Naive thymus-derived CD8-positive, alpha-beta T cell (primary cell): ENCODE measurements around the gene M1AP. TPM values are rescaled to one million over a fixed set of nuclear protein-coding genes. Genes with fewer than 3 reads are reported as not detected.
A peak's percentile ranks its signal among the peaks of the same experiment; 100 is the strongest.

Experiments used
- ATAC-seq, 2 donors: fragments of 150-1000 bp; cut with Tn5 transposase in 1 of 2; sonication (Bioruptor Pico), chemical (Tn5 transposase) in 1 of 2; 1 replicate in 1 of 2; 2 replicates in 1 of 2; pipeline ENCODE4 v1.10.0; 2021; ENCODE audit warnings: mild to moderate bottlenecking in 2 of 2, moderate library complexity in 2 of 2
- POLR2A ChIA-PET: fragments of 350-600 bp; sonication (Branson Sonifier 250); formaldehyde crosslinking; loops from one replicate; lab custom pipeline; 2021; ENCODE audit warnings: antibody characterized with exemption; lab: Charles Lee
- DNase-seq, 10 donors: peaks; one replicate each; pipeline versions ENCODE4 v3.0.0 to v3.0.0-alpha.2; 2020 to 2022
- H3K27ac Mint-ChIP-seq, 10 donors: one replicate each; pipeline ENCODE4 v1.8.0; 2020 to 2022; ENCODE audit warnings: mild to moderate bottlenecking in 10 of 10, mixed read lengths in 10 of 10, moderate library complexity in 4 of 10, inconsistent platforms in 1 of 10
- H3K27me3 Mint-ChIP-seq, 5 donors: one replicate each; pipeline ENCODE4 v1.8.0; 2021 to 2022; ENCODE audit warnings: mixed read lengths in 5 of 5
- H3K36me3 Mint-ChIP-seq, 3 donors: one replicate each; pipeline ENCODE4 v1.8.0; 2020 to 2022; ENCODE audit warnings: mixed read lengths in 3 of 3, mild to moderate bottlenecking in 2 of 3, inconsistent platforms in 1 of 3
- H3K4me1 Mint-ChIP-seq, 4 donors: one replicate each; pipeline ENCODE4 v1.8.0; 2021 to 2022; ENCODE audit warnings: mixed read lengths in 4 of 4
- H3K4me3 Mint-ChIP-seq, 10 donors: one replicate each; pipeline ENCODE4 v1.8.0; 2020 to 2022; ENCODE audit warnings: mild to moderate bottlenecking in 10 of 10, mixed read lengths in 10 of 10, moderate library complexity in 6 of 10, inconsistent platforms in 1 of 10
- H3K9me3 Mint-ChIP-seq, 9 donors: one replicate each; pipeline ENCODE4 v1.8.0; 2020 to 2022; ENCODE audit warnings: mixed read lengths in 9 of 9, mild to moderate bottlenecking in 3 of 9, inconsistent platforms in 1 of 9, moderate library complexity in 1 of 9
- polyA plus RNA-seq, 3 donors: library from polyadenylated mRNA; unstranded; fragments of 300-500 nt; fragmentation: Illumina TruSeq; gene quantifications; one replicate each; pipeline ENCODE4 v1.2.3, GENCODE V29; 2021
- total RNA-seq, 8 experiments: library from RNA in 2 of 8; stranded (reverse) in 2 of 8; gene quantifications; one replicate each; pipeline ENCODE4 v1.2.3 and lab custom pipeline; 2021 to 2026

The M1AP gene
- total and polyA plus RNA-seq, 5 experiments from 2014 or later = 0.10 TPM; not detected in 4

DNA sequence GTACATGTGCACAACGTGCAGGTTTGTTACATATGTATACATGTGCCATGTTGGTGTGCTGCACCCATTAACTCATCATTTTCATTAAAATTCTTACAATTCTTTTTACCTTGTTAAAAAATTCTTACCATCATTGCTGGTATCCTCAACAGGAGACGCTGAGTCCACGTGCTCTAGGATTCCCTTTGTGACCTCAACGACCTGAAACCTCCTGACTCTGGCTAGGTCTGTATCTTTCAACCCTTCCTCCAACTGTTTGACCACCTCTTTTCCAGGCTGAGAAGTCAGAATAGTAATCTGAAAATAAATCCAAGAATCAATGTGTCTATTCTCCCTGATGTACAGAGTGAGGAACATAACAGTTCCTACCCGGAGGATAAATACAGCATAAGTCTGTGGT, 41.2 kb downstream of the M1AP start:
- Mint-ChIP-seq H3K36me3 (no peaks in the 10 kb centered on the region), H3K4me3 (no peak overlapping the region), H3K27ac (no peak overlapping the region), H3K27me3 (peaks cover 21 to 47% (median 27%) of the 10 kb centered on the region in 5 donors), H3K4me1 (peaks cover 0 to 2% (median 0%) of the 10 kb centered on the region in 4 donors), H3K9me3 (peaks cover 0 to 5% (median 0%) of the 10 kb centered on the region in 9 donors)
- ATAC-seq = no peak
- POLR2A ChIA-PET = no interaction called here
- no peak for DNase-seq

DNA sequence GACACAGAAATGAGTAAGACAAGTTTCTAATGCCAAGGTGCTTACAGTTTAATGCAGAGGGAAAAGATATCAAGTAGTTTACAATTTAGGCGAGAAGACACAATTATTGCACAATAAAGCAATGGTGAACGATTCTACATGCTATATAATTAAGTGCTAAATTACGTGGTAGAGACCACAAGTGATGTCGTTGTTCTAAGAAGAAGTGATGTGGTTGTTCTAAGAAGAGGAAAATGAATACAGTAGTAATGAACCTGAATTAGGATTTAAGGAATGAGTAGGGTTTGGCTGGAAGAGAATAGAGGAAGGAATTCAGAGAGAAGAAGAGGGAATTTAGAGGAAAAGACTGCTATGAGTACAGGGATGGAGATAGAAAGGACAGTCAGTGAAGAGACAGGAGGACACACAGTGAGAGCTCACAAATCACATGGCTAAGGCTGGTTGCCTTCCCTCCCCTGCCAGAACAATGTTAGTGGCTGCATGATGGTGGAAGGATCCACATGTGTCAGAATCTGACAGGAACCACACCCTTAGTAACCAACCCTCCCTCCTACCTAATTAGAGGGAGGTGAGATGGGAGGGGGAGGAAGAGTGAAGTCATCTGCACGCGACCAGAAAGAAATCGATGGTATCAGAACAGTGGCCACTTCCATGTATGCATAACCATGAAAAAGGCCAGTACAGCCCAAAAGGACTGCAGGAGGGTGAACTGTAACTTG, 44.7 kb downstream of the M1AP start:
- no peak overlapping the region for H3K4me3 Mint-ChIP-seq
- no peak overlapping the region for H3K27ac Mint-ChIP-seq
- DNase-seq (no peak), ATAC-seq (no peak)
- peaks cover 0 to 4% (median 1%) of the 10 kb centered on the region in 4 donors for H3K4me1 Mint-ChIP-seq
- H3K9me3 Mint-ChIP-seq = no peaks in the 10 kb centered on the region
- peaks cover 18 to 43% (median 29%) of the 10 kb centered on the region in 5 donors for H3K27me3 Mint-ChIP-seq
- no peaks in the 10 kb centered on the region for H3K36me3 Mint-ChIP-seq
- POLR2A ChIA-PET = no interaction called here

DNA sequence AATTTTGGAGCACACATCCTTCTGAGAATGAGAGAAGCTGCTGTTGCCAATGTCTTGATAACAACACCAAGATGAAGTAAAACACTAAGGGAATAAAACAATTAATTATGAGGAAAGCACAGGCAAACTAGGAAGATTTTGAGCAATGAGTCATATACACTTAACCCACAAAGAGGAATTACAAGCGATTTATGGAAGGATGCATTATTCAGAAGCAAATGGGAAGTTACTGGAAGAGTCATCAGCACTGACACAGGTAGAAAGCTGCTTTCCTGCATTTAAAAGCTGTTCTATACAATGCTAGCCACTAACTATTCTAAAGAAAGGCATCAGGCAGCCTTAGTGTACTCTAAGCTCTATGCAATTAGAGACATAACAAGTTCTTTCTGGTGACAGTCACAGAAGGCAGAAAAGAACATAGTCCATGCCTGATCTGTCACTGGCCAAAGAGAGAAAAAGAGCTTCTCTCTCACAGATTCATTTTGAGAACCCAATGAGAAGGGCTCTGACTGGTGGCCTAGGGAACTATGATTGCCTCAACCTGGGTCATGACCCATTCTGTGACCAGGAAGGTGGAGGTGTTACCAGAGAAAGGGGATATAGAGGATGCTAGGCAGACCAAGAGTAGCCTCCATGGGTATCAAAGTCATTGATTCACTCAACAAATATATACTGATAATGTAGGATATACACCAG, 45.4 kb downstream of the M1AP start:
- no peak for ATAC-seq

DNA sequence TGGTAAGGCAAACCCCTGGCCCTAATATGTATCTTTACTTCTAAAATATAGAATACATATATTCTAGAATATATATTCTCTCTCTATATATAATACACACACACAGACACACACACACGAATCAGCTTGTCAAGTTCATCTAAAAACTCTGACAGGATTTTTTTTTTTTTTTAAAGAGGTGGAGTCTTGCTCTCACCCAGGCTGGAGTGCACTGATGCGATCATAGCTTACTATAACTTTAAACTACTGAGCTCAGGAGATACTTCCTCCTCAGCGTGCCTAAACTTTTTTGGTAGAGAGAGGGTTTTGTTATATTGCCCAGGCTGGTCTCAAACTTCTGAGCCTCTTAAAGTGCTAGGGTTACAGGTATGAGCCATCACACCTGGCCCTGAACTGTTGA, 48.5 kb downstream of the M1AP start:
- H3K27me3 Mint-ChIP-seq = peaks cover 18 to 57% (median 31%) of the 10 kb centered on the region in 5 donors
- ATAC-seq = no peak
- POLR2A ChIA-PET = no interaction called here

More for the DNA sequence above, 45.4 kb downstream of the M1AP start:
- no peaks in the 10 kb centered on the region for H3K9me3 Mint-ChIP-seq
- H3K4me1 Mint-ChIP-seq = peaks cover 0 to 4% (median 1%) of the 10 kb centered on the region in 4 donors
- no peaks in the 10 kb centered on the region for H3K36me3 Mint-ChIP-seq
- H3K4me3 Mint-ChIP-seq = no peak overlapping the region
- peaks cover 18 to 43% (median 26%) of the 10 kb centered on the region in 5 donors for H3K27me3 Mint-ChIP-seq
- POLR2A ChIA-PET = no interaction called here
- no peak overlapping the region for H3K27ac Mint-ChIP-seq
- DNase-seq = no peak

DNA sequence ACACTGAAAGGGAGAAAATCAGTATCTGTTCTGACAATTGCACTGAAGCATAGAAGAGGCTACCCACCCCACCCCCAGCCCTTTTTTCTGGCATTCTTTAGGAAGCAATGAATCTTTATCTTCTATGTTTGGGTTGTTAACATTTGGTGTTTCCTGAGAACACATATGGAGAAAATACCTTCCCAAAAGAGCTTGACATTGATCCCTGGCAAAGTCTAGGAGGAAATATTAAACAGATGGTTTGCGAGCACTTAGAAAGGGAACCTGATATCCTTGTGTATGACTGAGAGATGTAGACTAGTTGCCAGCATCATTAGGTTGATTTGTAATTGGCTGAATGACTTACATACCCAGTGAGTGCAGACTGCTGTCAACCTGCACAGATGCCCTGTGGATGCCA, 50.7 kb downstream of the M1AP start:
- DNase-seq = no peak
- Mint-ChIP-seq H3K27ac (no peak overlapping the region), H3K27me3 (peaks cover 19 to 57% (median 27%) of the 10 kb centered on the region in 5 donors), H3K4me3 (no peak overlapping the region), H3K4me1 (peaks cover 0 to 4% (median 0%) of the 10 kb centered on the region in 4 donors), H3K9me3 (no peaks in the 10 kb centered on the region), H3K36me3 (no peaks in the 10 kb centered on the region)
- no peak for ATAC-seq
- POLR2A ChIA-PET = no interaction called here

More for the DNA sequence above, 48.5 kb downstream of the M1AP start:
- H3K4me1 Mint-ChIP-seq = peaks cover 0 to 4% (median 1%) of the 10 kb centered on the region in 4 donors
- no peaks in the 10 kb centered on the region for H3K36me3 Mint-ChIP-seq
- DNase-seq = no peak
- no peak overlapping the region for H3K27ac Mint-ChIP-seq
- no peaks in the 10 kb centered on the region for H3K9me3 Mint-ChIP-seq
- no peak overlapping the region for H3K4me3 Mint-ChIP-seq

DNA sequence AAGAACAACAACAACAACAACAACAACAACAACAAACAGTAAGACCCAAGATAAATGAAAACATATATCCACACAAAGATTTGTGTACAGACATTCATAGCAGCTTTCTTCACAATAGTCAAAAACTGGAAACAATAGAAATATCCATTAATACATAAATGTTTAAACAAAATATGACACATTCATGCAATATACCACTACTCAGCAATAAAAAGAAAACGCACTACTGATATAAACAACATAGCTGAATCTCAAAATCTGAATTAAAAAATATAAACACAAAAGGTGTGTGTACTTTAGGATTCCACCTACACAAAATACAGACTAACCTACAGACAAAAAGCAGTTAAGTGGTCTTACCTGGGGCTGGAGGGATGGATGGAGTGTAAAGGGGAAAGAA, 51.5 kb downstream of the M1AP start:
- Mint-ChIP-seq H3K4me3 (no peak overlapping the region), H3K27ac (no peak overlapping the region), H3K36me3 (no peaks in the 10 kb centered on the region), H3K27me3 (peaks cover 17 to 57% (median 26%) of the 10 kb centered on the region in 5 donors), H3K9me3 (no peaks in the 10 kb centered on the region), H3K4me1 (peaks cover 0 to 4% (median 0%) of the 10 kb centered on the region in 4 donors)
- POLR2A ChIA-PET = no interaction called here
- DNase-seq = no peak
- ATAC-seq = no peak

DNA sequence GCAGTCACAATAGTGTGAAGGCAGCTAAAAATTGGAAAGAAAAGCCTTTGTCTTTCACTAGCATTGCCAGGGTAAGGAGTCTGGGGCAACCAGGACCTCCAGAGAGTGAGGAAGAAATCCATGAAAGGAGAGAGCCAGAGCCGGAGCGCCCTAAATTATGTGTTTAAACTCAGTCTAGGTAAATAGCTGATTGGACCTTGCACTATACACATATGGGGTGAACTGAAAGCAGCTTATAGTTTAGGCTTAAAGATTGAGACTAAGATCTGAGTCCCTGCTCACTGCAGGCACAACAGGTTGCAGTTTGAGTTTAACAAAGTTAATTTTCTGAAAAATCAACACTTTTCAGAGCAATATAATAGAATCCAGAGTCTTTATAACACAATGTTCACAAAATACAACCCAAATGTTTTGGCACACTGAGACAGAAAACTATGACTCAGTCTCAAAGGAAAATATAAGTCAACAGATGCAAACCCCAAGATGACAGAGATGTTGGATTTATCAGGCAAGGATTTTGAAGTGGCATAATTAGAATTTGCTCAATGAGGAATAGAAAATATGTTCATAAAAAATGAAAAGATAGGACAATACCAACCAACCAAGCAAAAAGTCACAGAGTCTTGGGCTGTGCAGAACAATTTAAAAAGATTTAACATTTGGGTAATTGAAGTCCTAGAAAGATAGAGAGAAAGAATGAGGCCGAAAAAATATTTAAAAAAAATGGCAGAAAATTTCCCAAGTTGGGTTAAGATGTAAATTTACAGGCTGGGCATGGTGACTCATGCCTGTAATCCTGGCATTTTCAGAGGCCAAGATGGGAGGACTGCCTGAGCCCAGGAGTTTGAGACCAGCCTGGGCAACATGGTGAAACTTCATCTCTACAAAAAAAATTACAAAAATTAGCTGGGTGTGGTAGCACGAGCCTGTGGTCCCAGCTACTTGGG, 54.0 kb downstream of the M1AP start:
- no peak overlapping the region for H3K27ac Mint-ChIP-seq
- POLR2A ChIA-PET = no interaction called here
- H3K36me3 Mint-ChIP-seq = no peaks in the 10 kb centered on the region
- H3K4me3 Mint-ChIP-seq = no peak overlapping the region
- no peaks in the 10 kb centered on the region for H3K9me3 Mint-ChIP-seq
- no peak for DNase-seq
- no peaks in the 10 kb centered on the region for H3K4me1 Mint-ChIP-seq
- peaks cover 18 to 48% (median 29%) of the 10 kb centered on the region in 5 donors for H3K27me3 Mint-ChIP-seq
- no peak for ATAC-seq

DNA sequence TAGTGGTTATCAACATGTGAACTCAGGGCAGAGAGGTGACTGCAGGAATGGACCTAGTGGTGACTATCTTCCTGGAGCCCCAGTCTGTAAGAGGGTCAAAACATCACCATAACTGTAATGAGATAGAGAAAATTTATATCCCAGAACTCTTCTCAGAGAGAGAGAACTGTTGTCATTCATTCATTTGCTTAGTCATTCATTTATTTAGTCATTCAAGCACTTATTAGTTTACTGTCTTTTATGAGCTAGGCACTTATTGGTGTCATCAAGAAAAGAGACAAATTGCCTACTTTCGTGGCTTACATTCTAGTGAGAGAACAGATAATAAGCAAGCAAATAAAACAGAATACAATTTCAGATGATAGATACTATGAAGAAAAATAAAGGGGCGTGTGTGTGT, 59.5 kb downstream of the M1AP start:
- Mint-ChIP-seq H3K27me3 (peaks cover 14 to 30% (median 16%) of the 10 kb centered on the region in 5 donors), H3K36me3 (no peaks in the 10 kb centered on the region), H3K27ac (no peak overlapping the region), H3K9me3 (no peaks in the 10 kb centered on the region), H3K4me3 (no peak overlapping the region), H3K4me1 (peaks cover 0 to 6% (median 4%) of the 10 kb centered on the region in 4 donors)
- ATAC-seq = no peak
- POLR2A ChIA-PET = interaction anchor here (0.6 to 3.8 kb wide), 5 partner anchors 58 to 851 kb away, joined by 3 to 23 read pairs (median 3); partner anchors contain the start of genes CCDC142, TPRKB and TTC31
- DNase-seq = no peak

DNA sequence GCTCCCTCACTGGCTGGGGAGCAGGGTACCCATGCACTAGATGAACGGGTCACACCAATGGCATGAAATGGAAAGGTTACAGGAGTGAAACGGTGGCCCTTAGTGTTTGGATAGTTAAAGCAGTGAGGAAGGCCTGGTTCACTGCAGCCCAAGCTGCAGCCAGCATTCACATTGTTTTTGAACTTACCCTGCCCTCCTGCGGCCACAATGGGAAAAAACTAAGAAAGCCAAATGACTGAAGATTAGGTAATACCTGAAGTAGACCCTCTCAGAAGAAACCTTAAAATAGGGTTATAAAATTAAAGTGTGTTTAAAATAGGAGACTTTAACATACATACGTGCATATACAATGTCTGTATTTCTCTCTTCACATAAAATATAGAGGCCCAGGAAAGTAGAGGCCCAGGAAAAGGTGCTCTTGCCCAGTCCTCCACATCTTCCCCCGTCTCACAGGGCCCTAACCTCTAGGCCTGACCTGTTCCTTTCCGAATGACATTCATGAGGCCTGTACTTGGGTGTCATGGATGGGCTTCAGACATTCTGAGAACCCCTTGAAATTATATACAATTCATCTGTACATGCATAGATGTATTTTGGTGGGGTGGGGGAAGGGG, 60.4 kb downstream of the M1AP start:
- no peak overlapping the region for H3K4me3 Mint-ChIP-seq
- H3K27ac Mint-ChIP-seq = peak overlapping the region in 1 of 10 donors; percentile 69
- H3K9me3 Mint-ChIP-seq = no peaks in the 10 kb centered on the region

DNA sequence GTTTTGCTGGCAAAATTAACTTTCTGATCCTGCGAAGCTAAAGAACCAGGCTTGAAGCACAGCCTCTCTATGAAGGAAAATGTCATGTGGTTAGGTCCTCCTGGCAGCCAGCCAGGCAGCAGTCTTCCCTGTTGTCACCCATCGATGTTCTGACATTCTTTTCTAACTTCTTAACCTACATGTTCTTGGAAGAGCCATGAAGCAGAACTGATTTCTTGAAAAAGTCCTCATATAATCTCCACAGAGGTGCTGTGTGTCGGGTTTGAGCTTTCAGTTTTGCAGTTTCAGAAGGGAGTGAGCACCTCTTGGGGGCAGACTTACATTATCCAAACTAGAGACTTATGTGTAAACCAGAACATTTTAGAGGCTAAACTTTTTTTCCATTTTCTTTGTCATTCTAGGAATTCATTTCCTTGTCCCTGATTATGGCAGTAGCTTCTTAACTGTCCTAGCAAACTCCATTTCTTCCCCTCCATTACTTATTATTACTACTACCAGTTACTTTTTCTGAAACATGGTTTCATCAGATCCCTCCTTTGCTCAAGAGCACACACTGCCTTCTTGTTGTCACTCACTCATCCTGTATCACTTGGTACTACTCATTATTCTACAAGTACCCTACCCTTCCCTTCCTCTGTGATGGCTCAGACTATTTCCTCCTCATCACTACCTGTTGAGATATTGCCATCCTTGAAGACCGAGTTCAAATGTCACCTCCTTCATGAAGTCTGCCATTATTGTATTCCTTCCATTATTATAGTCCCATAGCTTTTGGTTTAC, 62.5 kb downstream of the M1AP start:
- no peaks in the 10 kb centered on the region for H3K9me3 Mint-ChIP-seq
- peaks cover 0 to 6% (median 4%) of the 10 kb centered on the region in 4 donors for H3K4me1 Mint-ChIP-seq
- peaks cover 4 to 17% (median 11%) of the 10 kb centered on the region in 5 donors for H3K27me3 Mint-ChIP-seq
- POLR2A ChIA-PET = interaction anchor here (0.5 to 3.8 kb wide), 6 partner anchors 13 to 118 kb away, joined by 3 to 23 read pairs (median 5); partner anchors contain the start of genes CCDC142, MRPL53 and TTC31
- DNase-seq (peak in 2 of 10 donors; percentile 4 to 5), ATAC-seq (no peak)
- H3K36me3 Mint-ChIP-seq = no peaks in the 10 kb centered on the region
- H3K27ac Mint-ChIP-seq = peak overlapping the region in 1 of 10 donors; percentile 42
- H3K4me3 Mint-ChIP-seq = peak overlapping the region in 4 of 10 donors; percentile 13 to 26 (median 18)

More for the DNA sequence above, 60.4 kb downstream of the M1AP start:
- POLR2A ChIA-PET = interaction anchor here (0.8 to 3.8 kb wide), 6 partner anchors 14 to 850 kb away, joined by 3 to 23 read pairs (median 3); partner anchors contain the start of genes CCDC142, INO80B, TPRKB and TTC31
- Mint-ChIP-seq H3K4me1 (peaks cover 0 to 6% (median 4%) of the 10 kb centered on the region in 4 donors), H3K36me3 (no peaks in the 10 kb centered on the region), H3K27me3 (peaks cover 6 to 25% (median 11%) of the 10 kb centered on the region in 5 donors)
- ATAC-seq (peak; percentile 86 to 97), DNase-seq (peak; percentile 15 to 81 (median 56))

DNA sequence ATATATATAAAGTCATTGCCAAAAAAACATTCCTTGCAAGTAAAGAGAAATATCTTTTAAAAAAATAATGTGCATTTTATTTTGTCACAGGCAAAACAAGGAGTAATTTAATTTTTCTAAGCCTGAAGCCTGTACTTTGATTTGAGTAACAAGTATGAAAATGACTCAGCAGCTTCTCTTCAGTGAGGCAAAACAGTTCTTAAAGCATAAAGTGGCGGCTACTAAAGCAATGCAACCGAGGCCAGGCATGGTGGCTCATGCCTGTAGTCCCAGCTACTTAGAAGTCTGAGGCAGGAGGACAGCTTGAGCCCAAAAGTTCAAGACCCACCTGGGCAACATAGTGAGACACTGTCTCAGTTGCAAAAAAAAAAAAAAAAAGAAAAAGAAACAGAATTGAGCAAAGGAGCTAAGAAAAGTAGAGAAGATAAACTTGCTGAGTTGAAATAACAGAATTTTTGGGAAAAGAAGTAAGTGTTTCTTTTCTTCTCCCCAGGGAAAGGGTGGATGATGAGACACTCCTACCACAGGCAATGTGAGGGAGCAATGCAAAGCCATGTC, 64.0 kb downstream of the M1AP start:
- Mint-ChIP-seq H3K27me3 (peaks cover 8 to 27% (median 11%) of the 10 kb centered on the region in 5 donors), H3K4me3 (no peak overlapping the region), H3K4me1 (peaks cover 0 to 6% (median 4%) of the 10 kb centered on the region in 4 donors), H3K36me3 (no peaks in the 10 kb centered on the region), H3K27ac (peak overlapping the region in 1 of 10 donors; percentile 63), H3K9me3 (no peaks in the 10 kb centered on the region)
- no peak for ATAC-seq
- POLR2A ChIA-PET = no interaction called here
- DNase-seq = no peak
